T1000 (cell line): Measurements from ENCODE around the gene GLCCI1.
A peak's percentile ranks its signal among the peaks of the same experiment; 100 is the strongest.

Source experiments
- DNase-seq: peaks from one replicate; lab custom pipeline; 2025; ENCODE audit warnings: mixed read lengths; lab: John Stamatoyannopoulos, UW

The GLCCI1 gene

GRCh38 chr7:7968544-7969305, at the start of gene GLCCI1:
Gene GLCCI1 (plus strand): TSS chr7:7968796. CDS start chr7:7969351, 555 bp downstream.
- DNase-seq = peak; percentile 90

GRCh38 chr7:7919449-7919945, 49.1 kb upstream of the GLCCI1 start:
- DNase-seq = no peak

- DNase-seq = no peak
Observed at GRCh38 chr7:7920056-7920455, 48.5 kb upstream of the GLCCI1 start.

GRCh38 chr7:7920481-7920880, 48.1 kb upstream of the GLCCI1 start:
- no peak for DNase-seq

GRCh38 chr7:7921830-7922229, 46.8 kb upstream of the GLCCI1 start:
- DNase-seq = no peak

GRCh38 chr7:7922684-7923385, 45.8 kb upstream of the GLCCI1 start:
- no peak for DNase-seq

GRCh38 chr7:7923818-7924217, 44.8 kb upstream of the GLCCI1 start:
- no peak for DNase-seq

GRCh38 chr7:7924303-7924702, 44.3 kb upstream of the GLCCI1 start:
- DNase-seq = no peak

- DNase-seq = no peak
Observed at GRCh38 chr7:7931626-7932025, 37.0 kb upstream of the GLCCI1 start.

GRCh38 chr7:7932553-7932952, 36.0 kb upstream of the GLCCI1 start:
- DNase-seq = no peak

- no peak for DNase-seq
Observed at GRCh38 chr7:7933915-7934526, 34.6 kb upstream of the GLCCI1 start.

- DNase-seq = no peak
Observed at GRCh38 chr7:7934945-7935344, 33.7 kb upstream of the GLCCI1 start.

- no peak for DNase-seq
Observed at GRCh38 chr7:7938471-7938870, 30.1 kb upstream of the GLCCI1 start.

GRCh38 chr7:7943951-7944350, 24.6 kb upstream of the GLCCI1 start:
- no peak for DNase-seq

GRCh38 chr7:7944619-7945282, 23.8 kb upstream of the GLCCI1 start:
- no peak for DNase-seq

- DNase-seq = no peak
Observed at GRCh38 chr7:7946486-7946885, 22.1 kb upstream of the GLCCI1 start.

- no peak for DNase-seq
Observed at GRCh38 chr7:7948232-7948631, 20.4 kb upstream of the GLCCI1 start.

GRCh38 chr7:7953806-7954205, 14.8 kb upstream of the GLCCI1 start:
- DNase-seq = no peak

GRCh38 chr7:7956531-7957128, 12.0 kb upstream of the GLCCI1 start:
- DNase-seq = no peak

GRCh38 chr7:7957513-7957912, 11.1 kb upstream of the GLCCI1 start:
- DNase-seq = no peak

- DNase-seq = no peak
Observed at GRCh38 chr7:7959979-7960670, 8.5 kb upstream of the GLCCI1 start.
